Parathyroid adenoma (tissue), 2 donors: ENCODE results near the gene TMEM131.

Experiments
- H2AFZ ChIP-seq: fragments of 300-600 bp; sonication (generic); one replicate; pipeline ENCODE4 v1.7.0; 2017; ENCODE audit warnings: antibody characterized with exemption, mild to moderate bottlenecking
- H3K27ac ChIP-seq: fragments of 300-600 bp; sonication (generic); one replicate; pipeline ENCODE4 v1.7.0; 2017
- H3K27me3 ChIP-seq: fragments of 300-600 bp; sonication (generic); one replicate; pipeline ENCODE4 v1.7.0; 2017; ENCODE audit warnings: low read length; ENCODE audit not compliant: control insufficient read depth, insufficient read depth
- H3K36me3 ChIP-seq: fragments of 300-600 bp; sonication (generic); one replicate; pipeline ENCODE4 v1.7.0; 2017; ENCODE audit warnings: low read length; ENCODE audit not compliant: control insufficient read depth, insufficient read depth
- H3K4me1 ChIP-seq: fragments of 300-600 bp; sonication (generic); one replicate; pipeline ENCODE4 v1.7.0; 2017; ENCODE audit warnings: control low read depth
- H3K4me2 ChIP-seq: fragments of 300-600 bp; sonication (generic); one replicate; pipeline ENCODE4 v1.7.0; 2017; ENCODE audit warnings: low read length
- H3K4me3 ChIP-seq: fragments of 300-600 bp; sonication (generic); one replicate; pipeline ENCODE4 v1.7.0; 2017; ENCODE audit warnings: low read depth, low read length
- H3K79me2 ChIP-seq: fragments of 300-600 bp; sonication (generic); one replicate; pipeline ENCODE4 v1.7.0; 2017; ENCODE audit warnings: control low read depth
- H3K9ac ChIP-seq: fragments of 300-600 bp; sonication (generic); one replicate; pipeline ENCODE4 v1.7.0; 2017; ENCODE audit warnings: mild to moderate bottlenecking
- H3K9me3 ChIP-seq: fragments of 300-600 bp; sonication (generic); one replicate; pipeline ENCODE4 v1.7.0; 2017; ENCODE audit warnings: low read length; ENCODE audit not compliant: control insufficient read depth
- CTCF ChIP-seq: fragments of 300-600 bp; sonication (generic); IDR thresholded peaks from one replicate; pipeline ENCODE4 v1.7.0; 2017; ENCODE audit warnings: antibody characterized with exemption, mild to moderate bottlenecking
- donor health status: primary hyperparathyroidism.

TMEM131 gene

GRCh38 chr2:97995026-97995733 is 568 bp downstream of the TMEM131 start:
- H3K4me2 ChIP-seq: peak overlapping the region; percentile 92
- peaks cover 27% of the 10 kb centered on the region for H3K79me2 ChIP-seq
- H3K27me3 ChIP-seq: no peaks in the 10 kb centered on the region
- H3K4me3 ChIP-seq: peak overlapping the region; percentile 81
- peaks cover 13% of the 10 kb centered on the region for H3K4me1 ChIP-seq
- TF ChIP-seq CTCF: no peak
- H3K9me3 ChIP-seq: no peaks in the 10 kb centered on the region
- no peaks in the 10 kb centered on the region for H3K36me3 ChIP-seq
- H3K9ac ChIP-seq: peak overlapping the region; percentile 81
- peak overlapping the region; percentile 97 for H3K27ac ChIP-seq
- peak overlapping the region; percentile 65 for H2AFZ ChIP-seq

- TF ChIP-seq CTCF: no peak
- Histone ChIP-seq H3K27ac (peak overlapping the region; percentile 97), H3K4me3 (peak overlapping the region; percentile 81), H3K27me3 (no peaks in the 10 kb centered on the region), H2AFZ (peak overlapping the region; percentile 65), H3K79me2 (peaks cover 32% of the 10 kb centered on the region), H3K36me3 (no peaks in the 10 kb centered on the region), H3K4me2 (peak overlapping the region; percentile 91), H3K9ac (no peak overlapping the region), H3K9me3 (no peaks in the 10 kb centered on the region), H3K4me1 (peaks cover 13% of the 10 kb centered on the region)
Observed at GRCh38 chr2:97994476-97994875, 1.3 kb downstream of the TMEM131 start.

GRCh38 chr2:97993926-97994325 is 1.8 kb downstream of the TMEM131 start:
- Histone ChIP-seq H3K4me2 (peak overlapping the region; percentile 91), H3K4me1 (peaks cover 13% of the 10 kb centered on the region), H3K9ac (no peak overlapping the region), H2AFZ (no peak overlapping the region), H3K79me2 (peaks cover 34% of the 10 kb centered on the region), H3K4me3 (peak overlapping the region; percentile 81), H3K27me3 (no peaks in the 10 kb centered on the region), H3K9me3 (no peaks in the 10 kb centered on the region), H3K27ac (peak overlapping the region; percentile 97), H3K36me3 (no peaks in the 10 kb centered on the region)
- no peak for TF ChIP-seq CTCF

- peak overlapping the region; percentile 91 for H3K4me2 ChIP-seq
- peaks cover 42% of the 10 kb centered on the region for H3K79me2 ChIP-seq
- H3K9ac ChIP-seq: no peak overlapping the region
- H3K4me1 ChIP-seq: peaks cover 13% of the 10 kb centered on the region
- H3K27ac ChIP-seq: no peak overlapping the region
- H3K36me3 ChIP-seq: no peaks in the 10 kb centered on the region
- H3K4me3 ChIP-seq: peak overlapping the region; percentile 81
- H3K27me3 ChIP-seq: no peaks in the 10 kb centered on the region
- TF ChIP-seq CTCF: no peak
- H2AFZ ChIP-seq: no peak overlapping the region
- no peaks in the 10 kb centered on the region for H3K9me3 ChIP-seq
Observed at GRCh38 chr2:97992836-97993825, 2.6 kb downstream of the TMEM131 start.
